H1 (cell line): Measurements from ENCODE around the gene MYCBPAP. TPM values are rescaled to one million over a fixed set of nuclear protein-coding genes. Genes with fewer than 3 reads are reported as not detected.

Experiments
- CTCF ChIA-PET: fragments of 300-600 bp; sonication (Branson Sonifier 250); formaldehyde crosslinking; loops from one replicate; lab custom pipeline; 2021; ENCODE audit not compliant: partially characterized antibody; lab: Charles Lee
- POLR2A ChIA-PET: fragments of 300-600 bp; sonication (Branson Sonifier 250); formaldehyde crosslinking; loops from one replicate; lab custom pipeline; 2021; ENCODE audit warnings: inconsistent platforms; ENCODE audit not compliant: partially characterized antibody; lab: Charles Lee
- DNase-seq, 2 experiments: peaks; one replicate each; pipeline versions ENCODE4 v3.0.0 to v3.0.0-alpha.2; 2010 to 2022; ENCODE audit warnings: low spot score in 2 of 2, low read depth in 1 of 2, mixed read lengths in 1 of 2
- FAIRE-seq: peaks from 2 replicates; lab custom pipeline; 2011; peaks lifted over from hg19 to GRCh38; lab: Jason Lieb, UNC
- H2AFZ ChIP-seq: 2 replicates; pipeline ENCODE4 v1.8.1; 2012; ENCODE audit warnings: low read length, inconsistent platforms
- H2AK5ac ChIP-seq: 2 replicates; pipeline ENCODE4 v1.6.1; 2013; ENCODE audit warnings: low read depth, low read length
- H2BK120ac ChIP-seq: replicated peaks from 2 replicates; pipeline ENCODE3; 2013; ENCODE audit warnings: low read depth, low read length, inconsistent platforms
- H2BK12ac ChIP-seq: 2 replicates; pipeline ENCODE4 v1.6.1; 2013; ENCODE audit warnings: low read depth, low read length
- H2BK15ac ChIP-seq: 2 replicates; pipeline ENCODE4 v1.6.1; 2013; ENCODE audit warnings: low read length
- H2BK20ac ChIP-seq: 2 replicates; pipeline ENCODE4 v1.6.1; 2013; ENCODE audit warnings: low read length
- H2BK5ac ChIP-seq: 2 replicates; pipeline ENCODE4 v1.6.1; 2013; ENCODE audit warnings: low read depth, low read length
- H3K14ac ChIP-seq: 2 replicates; pipeline ENCODE4 v1.6.1; 2013; ENCODE audit warnings: inconsistent platforms; ENCODE audit not compliant: insufficient read length
- H3K18ac ChIP-seq: 2 replicates; pipeline ENCODE4 v1.6.1; 2013; ENCODE audit warnings: low read length; ENCODE audit errors: extremely low read depth
- H3K23ac ChIP-seq: 2 replicates; pipeline ENCODE4 v1.6.1; 2013; ENCODE audit warnings: inconsistent platforms; ENCODE audit not compliant: insufficient read length
- H3K23me2 ChIP-seq: 2 replicates; pipeline ENCODE4 v1.6.1; 2013; ENCODE audit warnings: low read depth, low read length
- H3K27ac ChIP-seq: 2 replicates; pipeline ENCODE4 v1.6.1; 2011; ENCODE audit warnings: low read depth, low read length, inconsistent platforms
- H3K27me3 ChIP-seq, 4 experiments: replicated peaks in 1 of 4; 1 replicate in 1 of 4; 2 replicates in 3 of 4; pipeline versions ENCODE4 v1.6.1 to v1.8.1; 2011 to 2013; ENCODE audit warnings: low read length in 3 of 4, mild to moderate bottlenecking in 3 of 4, inconsistent platforms in 2 of 4, mixed read lengths in 2 of 4, moderate library complexity in 1 of 4; ENCODE audit not compliant: control insufficient read depth in 3 of 4, insufficient read depth in 3 of 4; ENCODE audit errors: extremely low read depth in 1 of 4
- H3K36me3 ChIP-seq, 4 experiments: 2 replicates each; pipeline versions ENCODE4 v1.6.1 to v1.8.1; 2011 to 2013; ENCODE audit warnings: mild to moderate bottlenecking in 4 of 4, low read length in 3 of 4, moderate library complexity in 2 of 4, control low read depth in 1 of 4, inconsistent platforms in 1 of 4; ENCODE audit not compliant: insufficient read depth in 4 of 4, control insufficient read depth in 2 of 4
- H3K4ac ChIP-seq: replicated peaks from 2 replicates; pipeline ENCODE3; 2013; ENCODE audit warnings: low read length, low read depth, mixed read lengths, inconsistent platforms; ENCODE audit not compliant: insufficient read length
- H3K4me1 ChIP-seq, 4 experiments: replicated peaks in 1 of 4; 1 replicate in 1 of 4; 2 replicates in 3 of 4; pipeline versions ENCODE4 v1.6.1 to v1.8.1; 2011 to 2013; ENCODE audit warnings: low read length in 3 of 4, inconsistent platforms in 2 of 4, mixed read lengths in 1 of 4; ENCODE audit not compliant: insufficient read depth in 4 of 4, control insufficient read depth in 3 of 4
- H3K4me2 ChIP-seq, 2 experiments: 2 replicates each; pipeline versions ENCODE4 v1.6.1 to v1.8.1; 2011 to 2013; ENCODE audit warnings: low read depth in 2 of 2, low read length in 2 of 2, control low read depth in 1 of 2, inconsistent platforms in 1 of 2, mild to moderate bottlenecking in 1 of 2; ENCODE audit not compliant: insufficient read depth in 1 of 2
- H3K4me3 ChIP-seq, 4 experiments: fragments of 200-600, 300-600 bp in 1 of 4; sonication (generic), shearing (Covaris generic), sonication (Bioruptor Twin) in 1 of 4; 2 replicates each; pipeline versions ENCODE4 v1.5.1 to v1.8.1; 2011 to 2016; ENCODE audit warnings: low read length in 4 of 4, low read depth in 3 of 4, control low read depth in 2 of 4, inconsistent platforms in 2 of 4, mild to moderate bottlenecking in 2 of 4, mixed read lengths in 1 of 4, moderate library complexity in 1 of 4; ENCODE audit not compliant: insufficient read depth in 2 of 4; ENCODE audit errors: extremely low read depth in 1 of 4
- H3K56ac ChIP-seq: replicated peaks from 2 replicates; pipeline ENCODE3; 2013; ENCODE audit warnings: low read depth, mild to moderate bottlenecking, mixed read lengths, low read length, inconsistent platforms; ENCODE audit not compliant: insufficient read length
- H3K79me1 ChIP-seq: 2 replicates; pipeline ENCODE4 v1.6.1; 2013; ENCODE audit warnings: low read depth, low read length, control low read depth
- H3K79me2 ChIP-seq, 2 experiments: 2 replicates each; pipeline versions ENCODE4 v1.6.1 to v1.8.1; 2012 to 2013; ENCODE audit warnings: low read length in 2 of 2, mild to moderate bottlenecking in 2 of 2, inconsistent platforms in 1 of 2; ENCODE audit not compliant: insufficient read depth in 2 of 2, control insufficient read depth in 1 of 2
- H3K9ac ChIP-seq, 4 experiments: replicated peaks in 1 of 4; 1 replicate in 1 of 4; 2 replicates in 3 of 4; pipeline versions ENCODE4 v1.6.1 to v1.8.1; 2011 to 2013; ENCODE audit warnings: low read depth in 3 of 4, low read length in 3 of 4, control low read depth in 2 of 4, mild to moderate bottlenecking in 2 of 4, moderate library complexity in 2 of 4, inconsistent platforms in 1 of 4; ENCODE audit errors: extremely low read depth in 1 of 4
- H3K9me3 ChIP-seq, 2 experiments: 2 replicates each; pipeline versions ENCODE4 v1.6.1 to v1.8.1; 2012 to 2013; ENCODE audit warnings: mild to moderate bottlenecking in 2 of 2, moderate library complexity in 2 of 2, control low read depth in 1 of 2, inconsistent platforms in 1 of 2, low read depth in 1 of 2, low read length in 1 of 2, mixed read lengths in 1 of 2; ENCODE audit not compliant: insufficient read depth in 2 of 2
- H4K20me1 ChIP-seq, 2 experiments: replicated peaks in 1 of 2; 2 replicates each; pipeline versions ENCODE3 to v1.8.1; 2011 to 2013; ENCODE audit warnings: inconsistent platforms in 2 of 2, low read length in 2 of 2, mild to moderate bottlenecking in 1 of 2; ENCODE audit not compliant: insufficient read depth in 2 of 2, control insufficient read depth in 1 of 2
- H4K5ac ChIP-seq: 2 replicates; pipeline ENCODE4 v1.6.1; 2013; ENCODE audit warnings: low read length, low read depth, mixed read lengths, inconsistent platforms; ENCODE audit not compliant: insufficient read length
- H4K8ac ChIP-seq: 2 replicates; pipeline ENCODE4 v1.8.0; 2013; ENCODE audit warnings: mild to moderate bottlenecking, moderate library complexity, low read length, inconsistent platforms; ENCODE audit not compliant: insufficient read depth; ENCODE audit errors: extremely low read depth
- H4K91ac ChIP-seq: replicated peaks from 2 replicates; pipeline ENCODE3; 2013; ENCODE audit warnings: low read length, mixed read lengths, inconsistent platforms; ENCODE audit not compliant: insufficient read length
- MAX ChIP-seq: IDR thresholded peaks from 2 replicates; pipeline ENCODE4 v1.6.1; 2012; ENCODE audit warnings: inconsistent platforms
- WGBS, 2 experiments: shearing (Covaris generic) in 1 of 2; methylation state at CpG; one replicate each; pipeline versions ENCODE4 v1.1.6 to v1.1.7; 2013 to 2015; ENCODE audit warnings: low lambda C conversion rate in 2 of 2, mixed read lengths in 2 of 2, inconsistent platforms in 1 of 2, low coverage in 1 of 2, missing lambda C conversion rate in 1 of 2; ENCODE audit not compliant: insufficient replicate concordance in 2 of 2, insufficient coverage in 1 of 2, insufficient read length in 1 of 2; ENCODE audit errors: extremely low coverage in 1 of 2, missing lambda C conversion rate in 1 of 2; 5-methylcytosine and 5-hydroxymethylcytosine counted together
- polyA plus RNA-seq, 7 experiments: library from polyadenylated mRNA; depleted of rRNA in 3 of 7; stranded (reverse) in 5 of 7; unstranded in 2 of 7; fragments of >200 nt in 5 of 7; fragments of 200-250 nt in 2 of 7; gene quantifications; 1 replicate in 5 of 7; 2 replicates in 1 of 7; 4 replicates in 1 of 7; pipeline versions ENCODE4 v1.2.1 to v1.2.3, GENCODE V29; 2011 to 2013; ENCODE audit warnings: missing spikeins in 2 of 7, mixed read lengths in 2 of 7
- total RNA-seq: library from RNA; stranded (reverse); fragmentation: NEBNext Ultra II Directional; extraction: Animal tissue kit (Norgen Biotek cat#: 25700); gene quantifications from 2 replicates; pipeline ENCODE4 v1.2.1, GENCODE V29; 2021

Gene MYCBPAP
- total and polyA plus RNA-seq, 2 of the 8 experiments (the other 6 are each of a cell fraction or from before 2014, with no cell fraction given) = 0.89 to 3.3 TPM

GRCh38 chr17:50491505-50491904 lies 16.7 kb upstream of the MYCBPAP start:
- Histone ChIP-seq H4K5ac (no peak overlapping the region), H2BK12ac (no peak overlapping the region)
- no peak for TF ChIP-seq MAX
- TF ChIP-seq, all 59 proteins: peak for 0
- Histone ChIP-seq H3K4me2 (no peak overlapping the region), H3K4me3 (no peak overlapping the region), H3K14ac (no peak overlapping the region), H3K9ac (no peak overlapping the region), H2BK120ac (no peak overlapping the region), H4K8ac (no peak overlapping the region), H3K18ac (no peak overlapping the region), H3K36me3 (no peaks in the 10 kb centered on the region), H4K20me1 (no peaks in the 10 kb centered on the region), H3K9me3 (no peaks in the 10 kb centered on the region), H2AK5ac (no peak overlapping the region), H2BK20ac (no peak overlapping the region), H3K4ac (no peak overlapping the region), H4K91ac (no peak overlapping the region), H3K4me1 (peaks cover 0 to 2% (median 0%) of the 10 kb centered on the region in 4 experiments; a peak in 2 of 7 replicates), H3K56ac (no peak overlapping the region), H3K79me2 (no peaks in the 10 kb centered on the region), H3K23me2 (no peaks in the 10 kb centered on the region), H2AFZ (no peak overlapping the region), H3K27me3 (no peaks in the 10 kb centered on the region), H3K27ac (no peak overlapping the region), H2BK5ac (no peak overlapping the region), H3K23ac (no peak overlapping the region), H3K79me1 (no peaks in the 10 kb centered on the region), H2BK15ac (no peak overlapping the region)
- FAIRE-seq = no peak
- ChIA-PET POLR2A (no interaction called here), CTCF (interaction anchor here (1.0 to 2.1 kb wide), 3 partner anchors 10 to 204 kb away, joined by 3 to 7 read pairs (median 5); no protein-coding TSS in a partner anchor)
- DNase-seq = no peak
- WGBS, 2 experiments = 93% methylated on average over 1 of the region's 1 CpG; no CpG with 5 or more reads in 1 of the 2 experiments
